Measurements from ENCODE around the gene RNF103. TPM values are rescaled to one million over a fixed set of nuclear protein-coding genes. Genes with fewer than 3 reads are reported as not detected.
"Not testable (repeated sequence)": the region's sequence is repeated elsewhere in the genome, so short reads cannot be mapped to it uniquely, and the experiment has no call there.

RNF103 gene
- 16.0 and 17.8 TPM in 2 replicates for total RNA-seq (2014; rRNA removed; shearing (Covaris generic))
- polyA plus RNA-seq (2014; cell fraction: nucleus; rRNA removed) = 9.1 and 17.4 TPM in 2 replicates

- DNase-seq (ENCODE audit: extremely low read depth, low read depth) = peak; percentile 89
Observed at GRCh38 chr2:86623494-86624266, at the start of gene RNF103. Gene RNF103 (minus strand): TSS chr2:86623865. CDS start chr2:86622886, 979 bp downstream.

DNA sequence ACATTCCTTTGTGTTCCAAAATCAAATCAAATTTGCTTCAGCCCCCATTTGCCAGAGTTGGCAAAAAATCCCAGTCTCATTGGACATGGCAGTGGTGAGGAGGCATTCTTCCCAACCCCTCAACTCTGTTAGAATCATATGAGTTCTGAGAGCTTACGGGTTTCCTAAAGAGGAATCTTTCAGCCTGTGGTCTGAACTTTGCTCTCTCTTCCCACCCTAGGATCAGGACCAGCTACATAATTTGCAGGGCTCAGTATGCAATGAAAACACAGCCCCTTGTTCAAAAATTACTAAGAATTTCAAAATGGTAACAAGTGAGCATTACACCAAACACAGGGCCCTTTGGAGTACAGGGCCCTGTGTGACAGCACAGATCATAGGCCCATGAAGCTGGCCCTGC lies 49.3 kb upstream of the RNF103 start:
- DNase-seq (ENCODE audit: extremely low read depth, low read depth) = no peak

GRCh38 chr2:86672027-86672545 lies 48.4 kb upstream of the RNF103 start:
- DNase-seq (ENCODE audit: extremely low read depth, low read depth) = no peak

GRCh38 chr2:86671337-86671981 lies 47.8 kb upstream of the RNF103 start:
- DNase-seq (ENCODE audit: extremely low read depth, low read depth) = no peak

GRCh38 chr2:86669323-86669722 lies 45.7 kb upstream of the RNF103 start:
- DNase-seq (ENCODE audit: extremely low read depth, low read depth) = not testable (repeated sequence)

- no peak for DNase-seq (ENCODE audit: extremely low read depth, low read depth)
Observed at GRCh38 chr2:86661333-86661732, 37.7 kb upstream of the RNF103 start.

DNA sequence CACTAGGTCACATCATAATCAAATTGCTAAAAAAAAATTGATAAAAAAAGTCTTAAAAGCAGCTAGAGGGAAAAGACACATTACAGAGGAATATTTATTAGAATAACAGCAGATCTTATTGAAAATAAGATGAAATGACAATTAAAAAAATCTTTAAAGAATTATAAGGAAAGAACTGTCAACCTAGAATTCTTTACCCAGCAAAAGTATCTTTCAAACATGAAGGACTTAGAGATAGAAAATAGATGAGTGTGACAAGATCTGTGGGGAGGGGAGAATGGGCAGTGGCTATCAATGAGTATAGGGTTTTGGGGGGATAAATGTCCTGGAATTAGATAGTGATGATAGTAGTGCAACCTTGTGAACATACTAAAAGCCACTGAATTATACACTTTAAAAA lies 26.5 kb upstream of the RNF103 start:
- DNase-seq (ENCODE audit: extremely low read depth, low read depth) = no peak

GRCh38 chr2:86649119-86649947 lies 25.7 kb upstream of the RNF103 start:
- no peak for DNase-seq (ENCODE audit: extremely low read depth, low read depth)

DNA sequence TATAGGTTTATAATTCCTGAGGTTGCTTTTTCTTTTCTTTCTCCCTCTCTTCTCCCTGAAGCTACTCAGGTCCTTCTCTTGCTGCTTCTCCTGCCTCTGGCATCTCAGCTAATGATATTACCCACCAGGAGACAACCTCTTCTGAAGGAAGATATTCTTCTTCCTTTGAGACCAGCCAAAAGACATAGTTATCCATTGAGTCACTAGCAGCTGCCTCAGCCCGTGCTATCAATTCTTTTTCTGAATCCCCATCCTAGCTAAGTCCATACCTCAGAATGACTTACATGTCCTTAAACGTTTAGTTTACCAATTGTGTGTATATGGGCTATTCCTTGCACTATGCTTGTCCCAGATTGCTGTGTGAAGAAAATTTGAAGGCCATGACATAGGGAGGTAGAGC lies 25.0 kb upstream of the RNF103 start:
- no peak for DNase-seq (ENCODE audit: extremely low read depth, low read depth)

GRCh38 chr2:86646865-86647264 lies 23.2 kb upstream of the RNF103 start:
- no peak for DNase-seq (ENCODE audit: extremely low read depth, low read depth)

DNA sequence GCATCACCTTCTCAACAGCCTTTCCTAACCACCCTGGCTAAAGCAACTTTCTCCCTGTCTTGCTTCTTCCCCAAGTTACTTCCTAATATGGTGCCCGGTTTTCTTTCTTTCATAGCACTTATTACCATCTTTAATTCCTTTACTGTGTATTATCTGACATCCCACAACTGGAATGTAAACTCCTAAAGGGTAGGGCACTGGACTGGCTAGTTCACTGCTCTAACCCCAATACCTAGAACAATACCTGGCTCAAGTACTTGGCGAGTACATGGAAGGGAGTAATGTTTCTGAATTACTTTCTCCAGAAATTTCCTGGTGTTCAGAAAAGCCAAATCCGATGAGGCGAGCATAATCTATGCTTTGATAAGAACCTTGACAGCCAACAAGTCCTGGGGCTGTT lies 22.7 kb upstream of the RNF103 start:
- no peak for DNase-seq (ENCODE audit: extremely low read depth, low read depth)

DNA sequence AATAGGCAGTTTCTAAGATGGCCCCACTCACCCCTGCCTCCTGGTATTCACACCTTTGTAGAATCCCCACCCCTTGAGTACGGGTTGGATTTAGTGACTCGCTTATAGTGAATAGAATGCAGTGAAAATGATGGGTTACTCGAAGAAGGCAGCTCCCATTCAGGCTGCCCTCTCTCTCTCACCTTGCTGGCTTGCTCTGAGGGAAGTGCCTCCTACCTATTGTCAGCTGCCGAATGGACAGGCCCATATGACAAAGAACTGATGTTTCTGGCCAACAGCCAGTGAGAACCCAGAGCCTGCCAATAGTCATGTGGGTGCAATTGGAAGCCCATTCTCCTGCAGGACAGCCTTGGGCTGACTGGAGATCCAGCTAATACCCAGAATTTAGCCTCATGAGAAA lies 22.1 kb upstream of the RNF103 start:
- no peak for DNase-seq (ENCODE audit: extremely low read depth, low read depth)

- no peak for DNase-seq (ENCODE audit: extremely low read depth, low read depth)
Observed at GRCh38 chr2:86638712-86639111, 15.0 kb upstream of the RNF103 start.

DNA sequence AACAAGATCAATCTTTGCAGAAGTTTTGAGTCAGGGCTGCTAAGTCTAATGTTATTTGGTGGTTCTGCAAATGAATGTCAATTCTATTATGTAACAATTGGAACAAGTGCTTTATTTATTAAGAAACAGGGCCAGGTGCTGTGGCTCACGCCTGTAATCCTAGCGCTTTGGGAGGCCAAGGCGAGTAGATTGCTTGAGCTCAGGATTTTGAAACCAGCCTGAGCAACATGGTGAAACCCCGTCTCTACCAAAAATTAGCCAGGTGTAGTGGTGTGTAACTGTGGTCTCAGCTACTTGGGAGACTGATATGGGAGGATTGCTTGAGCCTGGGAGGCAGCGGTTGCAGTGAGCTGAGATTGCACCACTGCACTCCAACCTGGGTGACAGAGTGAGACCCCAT lies 13.2 kb upstream of the RNF103 start:
- DNase-seq (ENCODE audit: extremely low read depth, low read depth) = no peak

GRCh38 chr2:86634352-86634751 lies 10.7 kb upstream of the RNF103 start:
- no peak for DNase-seq (ENCODE audit: extremely low read depth, low read depth)

DNA sequence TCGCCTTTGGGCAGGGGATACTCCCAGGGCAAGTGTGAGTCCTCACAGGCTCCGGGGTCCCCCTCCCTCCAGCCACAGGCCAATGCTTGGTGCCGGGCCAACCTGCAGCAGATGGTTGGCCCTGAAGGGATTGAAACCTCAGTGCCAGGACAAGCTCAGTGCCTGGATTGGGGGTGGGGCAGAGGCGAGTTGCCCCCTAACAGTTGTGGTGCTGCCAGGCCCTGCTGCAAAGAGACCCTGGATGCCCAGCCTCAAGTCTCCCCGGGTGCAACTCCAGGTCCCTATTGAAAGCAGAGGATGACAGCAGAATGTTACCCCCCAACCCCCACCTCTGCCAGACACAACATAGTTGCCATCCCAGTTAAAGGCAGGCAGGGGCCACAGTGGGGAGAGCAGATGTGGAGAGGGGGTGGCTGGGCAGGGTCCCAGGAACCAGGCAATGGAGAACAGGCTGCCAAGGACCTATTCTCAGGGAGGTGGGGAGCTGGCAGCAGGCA lies 9.5 kb upstream of the RNF103 start:
- DNase-seq (ENCODE audit: extremely low read depth, low read depth) = no peak

DNA sequence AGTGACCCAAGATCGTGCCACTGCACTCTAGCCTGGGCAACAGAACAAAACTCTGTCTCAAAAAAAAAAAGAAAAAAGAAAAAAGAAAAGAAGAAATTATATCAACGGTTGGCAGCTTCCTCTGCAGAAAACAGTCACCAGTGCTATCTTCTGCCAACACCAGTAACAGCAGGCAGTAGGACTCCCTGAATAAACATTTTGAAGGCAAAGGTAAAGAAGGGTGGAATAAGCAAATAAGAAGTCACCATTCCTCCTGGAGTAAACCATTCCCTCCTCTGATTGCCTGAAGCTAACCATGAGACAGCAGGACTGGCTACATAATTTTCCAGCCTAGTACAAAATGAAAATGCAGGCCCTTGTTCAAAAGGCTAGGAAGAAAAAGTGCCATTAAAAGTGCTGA lies 9.0 kb upstream of the RNF103 start:
- no peak for DNase-seq (ENCODE audit: extremely low read depth, low read depth)

GRCh38 chr2:86631846-86632485 lies 8.3 kb upstream of the RNF103 start:
- no peak for DNase-seq (ENCODE audit: extremely low read depth, low read depth)

GRCh38 chr2:86628091-86628522 lies 4.4 kb upstream of the RNF103 start:
- DNase-seq (ENCODE audit: extremely low read depth, low read depth) = no peak

- no peak for DNase-seq (ENCODE audit: extremely low read depth, low read depth)
Observed at GRCh38 chr2:86627550-86627949, 3.9 kb upstream of the RNF103 start.
